Astrocyte of the hippocampus (primary cell): ENCODE data around the gene COG8.
A peak's percentile ranks its signal among the peaks of the same experiment; 100 is the strongest.
"Not testable (repeated sequence)": the region's sequence is repeated elsewhere in the genome, so short reads cannot be mapped to it uniquely, and the experiment has no call there.

Experiments
- DNase-seq: peaks from one replicate; pipeline ENCODE4 v3.0.0; 2011; ENCODE audit warnings: low read depth, low spot score

COG8 gene

DNA sequence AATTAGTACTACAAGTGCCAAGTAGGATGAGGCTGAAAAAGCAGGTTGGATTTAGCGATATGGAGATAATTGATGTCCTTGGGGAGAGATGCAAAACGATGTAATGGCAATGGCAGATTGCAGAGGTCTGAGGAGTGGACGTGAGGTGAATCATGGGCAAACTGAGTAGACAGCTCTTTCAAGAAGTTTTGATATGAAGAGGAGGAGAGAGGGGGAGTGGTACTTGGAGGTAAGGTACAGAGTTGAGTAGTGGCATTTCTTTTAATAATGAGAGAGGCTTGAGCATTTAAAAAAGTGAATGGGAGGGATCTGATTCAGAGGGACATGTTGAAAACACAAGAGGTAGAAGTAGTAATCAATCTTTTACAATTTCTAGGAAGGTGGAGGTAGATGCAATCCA is 46.0 kb downstream of the COG8 start:
- DNase-seq: no peak

DNA sequence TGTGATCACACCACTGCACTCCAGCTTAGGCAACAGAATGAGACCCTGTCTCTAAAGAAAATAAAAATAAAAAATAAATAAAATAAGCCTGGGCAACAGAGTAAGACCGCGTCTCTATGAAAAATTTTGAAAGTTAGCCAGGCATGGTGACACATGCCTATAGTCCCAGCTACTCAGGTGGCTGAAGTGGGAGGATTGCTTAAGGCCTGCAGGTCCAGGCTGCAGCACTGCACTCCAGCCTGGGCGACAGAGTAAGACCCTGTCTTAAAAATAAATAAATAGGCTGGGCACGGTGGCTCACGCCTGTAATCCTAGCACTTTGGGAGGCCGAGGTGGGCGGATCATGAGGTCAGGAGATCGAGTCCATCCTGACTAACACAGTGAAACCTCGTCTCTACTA is 47.7 kb downstream of the COG8 start:
- not testable (repeated sequence) for DNase-seq

DNA sequence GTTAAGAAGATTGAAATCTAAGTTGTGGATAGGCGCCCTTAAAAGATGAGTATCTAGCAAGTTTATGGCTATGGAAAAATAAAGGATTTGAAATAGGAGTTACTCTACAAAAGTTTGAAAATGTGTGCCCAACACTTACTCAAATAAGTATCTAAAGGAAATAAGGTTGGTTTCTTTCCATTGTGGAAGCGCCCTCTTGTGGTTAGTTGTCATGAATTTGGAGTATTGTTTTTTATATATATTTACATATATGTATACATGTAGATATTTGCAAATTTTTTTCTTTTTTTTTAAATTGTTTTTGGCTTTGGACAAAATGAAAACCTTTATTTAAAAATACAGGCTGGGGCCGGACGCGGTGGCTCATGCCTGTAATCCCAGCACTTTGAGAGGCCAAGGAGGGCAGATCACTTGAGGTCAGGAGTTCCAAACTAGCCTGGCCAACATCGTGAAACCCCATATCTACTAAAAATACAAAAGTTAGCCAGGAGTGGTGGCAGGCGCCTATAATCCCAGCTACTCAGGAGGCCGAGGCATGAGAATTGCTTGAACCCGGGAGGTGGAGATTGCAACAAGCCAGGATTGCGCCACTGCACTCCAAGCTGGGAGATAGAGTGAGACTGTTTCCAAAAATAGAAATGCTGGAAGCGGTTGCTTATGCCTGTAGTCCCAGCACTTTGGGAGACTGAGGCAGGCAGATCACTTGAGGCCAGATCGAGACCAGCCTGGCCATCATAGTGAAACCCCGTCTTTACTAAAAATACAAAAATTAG is 52.2 kb downstream of the COG8 start:
- peak; percentile 62 for DNase-seq

DNA sequence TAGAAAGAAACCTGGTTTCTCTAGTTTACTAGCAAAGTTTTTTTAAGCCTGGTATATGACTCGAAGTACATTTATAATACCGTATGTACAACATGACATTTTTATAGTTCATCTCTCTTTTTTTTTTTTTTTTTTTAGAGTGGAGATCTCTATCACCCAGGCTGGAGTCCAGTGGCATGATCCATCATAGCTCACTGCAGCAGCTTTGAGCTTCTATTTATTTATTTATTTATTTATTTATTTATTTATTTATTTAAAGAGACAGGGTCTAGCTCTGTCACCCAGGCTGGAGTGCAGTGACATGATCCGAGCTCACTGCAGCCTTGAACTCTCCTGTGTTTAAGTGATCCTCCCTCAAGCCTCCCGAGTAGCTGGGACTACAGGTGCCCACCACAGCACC is 54.1 kb downstream of the COG8 start:
- DNase-seq: no peak

- DNase-seq: no peak
Measured at GRCh38 chr16:69283851-69284250, 55.5 kb downstream of the COG8 start.

GRCh38 chr16:69277413-69277812 is 62.0 kb downstream of the COG8 start:
- no peak for DNase-seq
